H1 (cell line): Measurements from ENCODE around the gene VSNL1. TPM values are rescaled to one million over a fixed set of nuclear protein-coding genes. Genes with fewer than 3 reads are reported as not detected.
A peak's percentile ranks its signal among the peaks of the same experiment; 100 is the strongest.

Experiments
- CTCF ChIA-PET: fragments of 300-600 bp; sonication (Branson Sonifier 250); formaldehyde crosslinking; loops from one replicate; lab custom pipeline; 2021; ENCODE audit not compliant: partially characterized antibody; lab: Charles Lee
- POLR2A ChIA-PET: fragments of 300-600 bp; sonication (Branson Sonifier 250); formaldehyde crosslinking; loops from one replicate; lab custom pipeline; 2021; ENCODE audit warnings: inconsistent platforms; ENCODE audit not compliant: partially characterized antibody; lab: Charles Lee
- DNase-seq, 2 experiments: peaks; one replicate each; pipeline versions ENCODE4 v3.0.0 to v3.0.0-alpha.2; 2010 to 2022; ENCODE audit warnings: low spot score in 2 of 2, low read depth in 1 of 2, mixed read lengths in 1 of 2
- FAIRE-seq: peaks from 2 replicates; lab custom pipeline; 2011; peaks lifted over from hg19 to GRCh38; lab: Jason Lieb, UNC
- H2AFZ ChIP-seq: 2 replicates; pipeline ENCODE4 v1.8.1; 2012; ENCODE audit warnings: low read length, inconsistent platforms
- H2AK5ac ChIP-seq: 2 replicates; pipeline ENCODE4 v1.6.1; 2013; ENCODE audit warnings: low read depth, low read length
- H2BK120ac ChIP-seq: replicated peaks from 2 replicates; pipeline ENCODE3; 2013; ENCODE audit warnings: low read depth, low read length, inconsistent platforms
- H2BK12ac ChIP-seq: 2 replicates; pipeline ENCODE4 v1.6.1; 2013; ENCODE audit warnings: low read depth, low read length
- H2BK15ac ChIP-seq: 2 replicates; pipeline ENCODE4 v1.6.1; 2013; ENCODE audit warnings: low read length
- H2BK20ac ChIP-seq: 2 replicates; pipeline ENCODE4 v1.6.1; 2013; ENCODE audit warnings: low read length
- H2BK5ac ChIP-seq: 2 replicates; pipeline ENCODE4 v1.6.1; 2013; ENCODE audit warnings: low read depth, low read length
- H3K14ac ChIP-seq: 2 replicates; pipeline ENCODE4 v1.6.1; 2013; ENCODE audit warnings: inconsistent platforms; ENCODE audit not compliant: insufficient read length
- H3K18ac ChIP-seq: 2 replicates; pipeline ENCODE4 v1.6.1; 2013; ENCODE audit warnings: low read length; ENCODE audit errors: extremely low read depth
- H3K23ac ChIP-seq: 2 replicates; pipeline ENCODE4 v1.6.1; 2013; ENCODE audit warnings: inconsistent platforms; ENCODE audit not compliant: insufficient read length
- H3K23me2 ChIP-seq: 2 replicates; pipeline ENCODE4 v1.6.1; 2013; ENCODE audit warnings: low read depth, low read length
- H3K27ac ChIP-seq: 2 replicates; pipeline ENCODE4 v1.6.1; 2011; ENCODE audit warnings: low read depth, low read length, inconsistent platforms
- H3K27me3 ChIP-seq, 4 experiments: replicated peaks in 1 of 4; 1 replicate in 1 of 4; 2 replicates in 3 of 4; pipeline versions ENCODE4 v1.6.1 to v1.8.1; 2011 to 2013; ENCODE audit warnings: low read length in 3 of 4, mild to moderate bottlenecking in 3 of 4, inconsistent platforms in 2 of 4, mixed read lengths in 2 of 4, moderate library complexity in 1 of 4; ENCODE audit not compliant: control insufficient read depth in 3 of 4, insufficient read depth in 3 of 4; ENCODE audit errors: extremely low read depth in 1 of 4
- H3K36me3 ChIP-seq, 4 experiments: 2 replicates each; pipeline versions ENCODE4 v1.6.1 to v1.8.1; 2011 to 2013; ENCODE audit warnings: mild to moderate bottlenecking in 4 of 4, low read length in 3 of 4, moderate library complexity in 2 of 4, control low read depth in 1 of 4, inconsistent platforms in 1 of 4; ENCODE audit not compliant: insufficient read depth in 4 of 4, control insufficient read depth in 2 of 4
- H3K4ac ChIP-seq: replicated peaks from 2 replicates; pipeline ENCODE3; 2013; ENCODE audit warnings: low read length, low read depth, mixed read lengths, inconsistent platforms; ENCODE audit not compliant: insufficient read length
- H3K4me1 ChIP-seq, 4 experiments: replicated peaks in 1 of 4; 1 replicate in 1 of 4; 2 replicates in 3 of 4; pipeline versions ENCODE4 v1.6.1 to v1.8.1; 2011 to 2013; ENCODE audit warnings: low read length in 3 of 4, inconsistent platforms in 2 of 4, mixed read lengths in 1 of 4; ENCODE audit not compliant: insufficient read depth in 4 of 4, control insufficient read depth in 3 of 4
- H3K4me2 ChIP-seq, 2 experiments: 2 replicates each; pipeline versions ENCODE4 v1.6.1 to v1.8.1; 2011 to 2013; ENCODE audit warnings: low read depth in 2 of 2, low read length in 2 of 2, control low read depth in 1 of 2, inconsistent platforms in 1 of 2, mild to moderate bottlenecking in 1 of 2; ENCODE audit not compliant: insufficient read depth in 1 of 2
- H3K4me3 ChIP-seq, 4 experiments: fragments of 200-600, 300-600 bp in 1 of 4; sonication (generic), shearing (Covaris generic), sonication (Bioruptor Twin) in 1 of 4; 2 replicates each; pipeline versions ENCODE4 v1.5.1 to v1.8.1; 2011 to 2016; ENCODE audit warnings: low read length in 4 of 4, low read depth in 3 of 4, control low read depth in 2 of 4, inconsistent platforms in 2 of 4, mild to moderate bottlenecking in 2 of 4, mixed read lengths in 1 of 4, moderate library complexity in 1 of 4; ENCODE audit not compliant: insufficient read depth in 2 of 4; ENCODE audit errors: extremely low read depth in 1 of 4
- H3K56ac ChIP-seq: replicated peaks from 2 replicates; pipeline ENCODE3; 2013; ENCODE audit warnings: low read depth, mild to moderate bottlenecking, mixed read lengths, low read length, inconsistent platforms; ENCODE audit not compliant: insufficient read length
- H3K79me1 ChIP-seq: 2 replicates; pipeline ENCODE4 v1.6.1; 2013; ENCODE audit warnings: low read depth, low read length, control low read depth
- H3K79me2 ChIP-seq, 2 experiments: 2 replicates each; pipeline versions ENCODE4 v1.6.1 to v1.8.1; 2012 to 2013; ENCODE audit warnings: low read length in 2 of 2, mild to moderate bottlenecking in 2 of 2, inconsistent platforms in 1 of 2; ENCODE audit not compliant: insufficient read depth in 2 of 2, control insufficient read depth in 1 of 2
- H3K9ac ChIP-seq, 4 experiments: replicated peaks in 1 of 4; 1 replicate in 1 of 4; 2 replicates in 3 of 4; pipeline versions ENCODE4 v1.6.1 to v1.8.1; 2011 to 2013; ENCODE audit warnings: low read depth in 3 of 4, low read length in 3 of 4, control low read depth in 2 of 4, mild to moderate bottlenecking in 2 of 4, moderate library complexity in 2 of 4, inconsistent platforms in 1 of 4; ENCODE audit errors: extremely low read depth in 1 of 4
- H3K9me3 ChIP-seq, 2 experiments: 2 replicates each; pipeline versions ENCODE4 v1.6.1 to v1.8.1; 2012 to 2013; ENCODE audit warnings: mild to moderate bottlenecking in 2 of 2, moderate library complexity in 2 of 2, control low read depth in 1 of 2, inconsistent platforms in 1 of 2, low read depth in 1 of 2, low read length in 1 of 2, mixed read lengths in 1 of 2; ENCODE audit not compliant: insufficient read depth in 2 of 2
- H4K20me1 ChIP-seq, 2 experiments: replicated peaks in 1 of 2; 2 replicates each; pipeline versions ENCODE3 to v1.8.1; 2011 to 2013; ENCODE audit warnings: inconsistent platforms in 2 of 2, low read length in 2 of 2, mild to moderate bottlenecking in 1 of 2; ENCODE audit not compliant: insufficient read depth in 2 of 2, control insufficient read depth in 1 of 2
- H4K5ac ChIP-seq: 2 replicates; pipeline ENCODE4 v1.6.1; 2013; ENCODE audit warnings: low read length, low read depth, mixed read lengths, inconsistent platforms; ENCODE audit not compliant: insufficient read length
- H4K8ac ChIP-seq: 2 replicates; pipeline ENCODE4 v1.8.0; 2013; ENCODE audit warnings: mild to moderate bottlenecking, moderate library complexity, low read length, inconsistent platforms; ENCODE audit not compliant: insufficient read depth; ENCODE audit errors: extremely low read depth
- H4K91ac ChIP-seq: replicated peaks from 2 replicates; pipeline ENCODE3; 2013; ENCODE audit warnings: low read length, mixed read lengths, inconsistent platforms; ENCODE audit not compliant: insufficient read length
- JUN ChIP-seq: IDR thresholded peaks from 2 replicates; pipeline ENCODE4 v1.6.1; 2011; ENCODE audit warnings: low read depth, mild to moderate bottlenecking, improper control_type of control experiment, low read length
- MAFK ChIP-seq: IDR thresholded peaks from 2 replicates; pipeline ENCODE4 v1.6.1; 2012; ENCODE audit warnings: low read depth, mild to moderate bottlenecking, improper control_type of control experiment, low read length
- RBBP5 ChIP-seq: IDR thresholded peaks from 2 replicates; pipeline ENCODE4 v1.7.1; 2012; ENCODE audit warnings: low read depth, mild to moderate bottlenecking, inconsistent platforms, low read length, moderate library complexity, borderline replicate concordance
- YY1 ChIP-seq: IDR thresholded peaks from 2 replicates; pipeline ENCODE4 v1.6.1; 2011; ENCODE audit warnings: low read depth, mild to moderate bottlenecking, low read length
- WGBS, 2 experiments: shearing (Covaris generic) in 1 of 2; methylation state at CpG; one replicate each; pipeline versions ENCODE4 v1.1.6 to v1.1.7; 2013 to 2015; ENCODE audit warnings: low lambda C conversion rate in 2 of 2, mixed read lengths in 2 of 2, inconsistent platforms in 1 of 2, low coverage in 1 of 2, missing lambda C conversion rate in 1 of 2; ENCODE audit not compliant: insufficient replicate concordance in 2 of 2, insufficient coverage in 1 of 2, insufficient read length in 1 of 2; ENCODE audit errors: extremely low coverage in 1 of 2, missing lambda C conversion rate in 1 of 2; 5-methylcytosine and 5-hydroxymethylcytosine counted together
- polyA plus RNA-seq, 7 experiments: library from polyadenylated mRNA; depleted of rRNA in 3 of 7; stranded (reverse) in 5 of 7; unstranded in 2 of 7; fragments of >200 nt in 5 of 7; fragments of 200-250 nt in 2 of 7; gene quantifications; 1 replicate in 5 of 7; 2 replicates in 1 of 7; 4 replicates in 1 of 7; pipeline versions ENCODE4 v1.2.1 to v1.2.3, GENCODE V29; 2011 to 2013; ENCODE audit warnings: missing spikeins in 2 of 7, mixed read lengths in 2 of 7
- total RNA-seq: library from RNA; stranded (reverse); fragmentation: NEBNext Ultra II Directional; extraction: Animal tissue kit (Norgen Biotek cat#: 25700); gene quantifications from 2 replicates; pipeline ENCODE4 v1.2.1, GENCODE V29; 2021

The VSNL1 gene
- total and polyA plus RNA-seq, 2 of the 8 experiments (the other 6 are each of a cell fraction or from before 2014, with no cell fraction given) = 49.4 to 108 TPM

DNA sequence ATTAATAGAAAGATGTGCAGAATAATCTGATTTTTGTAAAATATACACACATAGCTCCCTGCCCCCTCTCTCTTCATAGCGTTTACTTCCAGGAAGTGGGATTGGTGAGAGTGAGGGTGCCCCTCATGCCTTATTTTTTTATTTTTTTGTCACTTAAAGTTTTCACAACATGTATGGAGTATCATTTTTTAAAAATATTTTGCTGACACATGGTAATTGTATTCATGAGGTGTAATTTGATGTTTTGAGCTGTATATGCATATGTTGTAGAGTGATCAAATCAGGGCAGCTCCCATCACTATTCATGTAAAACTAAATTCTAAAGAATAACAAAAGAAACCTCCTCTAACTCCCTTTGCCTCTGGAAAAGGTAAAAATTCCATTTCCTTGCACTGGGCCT is 74.7 kb downstream of the VSNL1 start:
- H4K5ac ChIP-seq = no peak overlapping the region
- POLR2A ChIA-PET = no interaction called here
- 87% methylated on average over 1 of the region's 1 CpG; no CpG with 5 or more reads in 1 of the 2 experiments for WGBS, 2 experiments
- H2BK12ac ChIP-seq = no peak overlapping the region
- H2BK20ac ChIP-seq = no peak overlapping the region
- H3K14ac ChIP-seq = no peak overlapping the region
- no peak overlapping the region for H4K8ac ChIP-seq
- no peak overlapping the region for H3K9ac ChIP-seq
- no peaks in the 10 kb centered on the region for H3K79me2 ChIP-seq
- H2BK15ac ChIP-seq = no peak overlapping the region
- H3K4me1 ChIP-seq = peaks cover 0 to 6% (median 4%) of the 10 kb centered on the region in 4 experiments; a peak in 6 of 7 replicates
- TF ChIP-seq YY1 = no peak
- no peak for TF ChIP-seq RBBP5
- TF ChIP-seq MAFK = peak; percentile 34; the same call in 1 of the 2 replicates
- TF ChIP-seq JUN = no peak
- no peak overlapping the region for H3K18ac ChIP-seq
- no peak overlapping the region for H4K91ac ChIP-seq
- no peak overlapping the region for H3K4me2 ChIP-seq
- no peak overlapping the region for H2BK5ac ChIP-seq
- no peak overlapping the region for H2BK120ac ChIP-seq
- H4K20me1 ChIP-seq = no peaks in the 10 kb centered on the region
- DNase-seq (no peak), FAIRE-seq (no peak)
- no peaks in the 10 kb centered on the region for H3K27me3 ChIP-seq
- H3K4ac ChIP-seq = no peak overlapping the region
- no peaks in the 10 kb centered on the region; a peak in 1 of 8 replicates for H3K36me3 ChIP-seq
- no peak overlapping the region for H3K23ac ChIP-seq
- 0 out of 2 replicates have a peak, but pooled peaks cover 2% of the 10 kb centered on the region for H3K23me2 ChIP-seq
- no peak overlapping the region for H2AFZ ChIP-seq
- no peak overlapping the region for H3K56ac ChIP-seq
- CTCF ChIA-PET = interaction anchor here (0.7 to 3.7 kb wide), 5 partner anchors 11 to 534 kb away, joined by 3 to 22 read pairs (median 7); no protein-coding TSS in a partner anchor
- H2AK5ac ChIP-seq = no peak overlapping the region
- H3K27ac ChIP-seq = no peak overlapping the region
- H3K4me3 ChIP-seq = no peak overlapping the region
- no peaks in the 10 kb centered on the region for H3K9me3 ChIP-seq
- no peaks in the 10 kb centered on the region; the same call in 1 of the 2 replicates for H3K79me1 ChIP-seq
